Left lung (tissue), 10 donors: ENCODE results near the gene COL21A1. TPM values are rescaled to one million over a fixed set of nuclear protein-coding genes. Genes with fewer than 3 reads are reported as not detected.
A peak's percentile ranks its signal among the peaks of the same experiment; 100 is the strongest.

Source experiments
- ATAC-seq: fragments of 200-7000 bp; cut with Tn5 transposase; one replicate; pipeline ENCODE4 v1.9.1; 2020; ENCODE audit warnings: moderate library complexity
- DNase-seq, 4 donors: peaks; one replicate each; pipeline ENCODE4 v3.0.0-alpha.2; 2013 to 2020
- H3K27ac ChIP-seq, 2 donors: fragments of 200-600 bp; sonication (generic) in 1 of 2; one replicate each; pipeline versions ENCODE4 v1.5.0 to v1.8.0; 2020 to 2021
- H3K27me3 ChIP-seq, 2 donors: fragments of 200-600 bp; sonication (generic) in 1 of 2; one replicate each; pipeline versions ENCODE4 v1.5.0 to v1.8.0; 2020 to 2021
- H3K36me3 ChIP-seq, 2 donors: fragments of 200-600 bp; sonication (generic) in 1 of 2; one replicate each; pipeline versions ENCODE4 v1.5.0 to v1.8.0; 2020 to 2021
- H3K4me1 ChIP-seq, 2 donors: fragments of 200-600 bp; one replicate each; pipeline ENCODE4 v1.8.0; 2021
- H3K4me3 ChIP-seq, 2 donors: fragments of 200-600 bp; sonication (generic) in 1 of 2; one replicate each; pipeline versions ENCODE4 v1.5.0 to v1.8.0; 2020 to 2021; ENCODE audit warnings: mild to moderate bottlenecking in 1 of 2
- H3K9me3 ChIP-seq, 2 donors: fragments of 200-600 bp; sonication (generic) in 1 of 2; one replicate each; pipeline versions ENCODE4 v1.5.0 to v1.8.0; 2020 to 2021
- intact Hi-C, 2 donors: fragments of 100-400 bp; cut with DNase I; formaldehyde crosslinking; loops; one replicate each; pipeline versions ENCODE4 v1.11.2 to v1.14.2; 2022
- polyA plus RNA-seq, 6 donors: library from polyadenylated mRNA; unstranded; fragments of 120-200 nt; gene quantifications; one replicate each; pipeline ENCODE4 v1.2.1, GENCODE V29; 2013; ENCODE audit not compliant: insufficient read length in 6 of 6
- total RNA-seq, 2 donors: library from RNA; stranded (reverse); fragmentation: NEBNext Ultra II Directional; extraction: Animal tissue kit (Norgen Biotek cat#: 25700); gene quantifications; one replicate each; pipeline ENCODE4 v1.2.1, GENCODE V29; 2021
- TF ChIP-seq, protein P1 (sequence below), 2 donors: fragments of 200-600 bp; sonication (generic) in 1 of 2; IDR thresholded peaks; one replicate each; pipeline versions ENCODE4 v1.5.0 to v1.8.0; 2021; ENCODE audit warnings: antibody characterized with exemption in 2 of 2
- donor health status: DM: no; HTN: yes; CAD: no.
- donor health status: DM: no; HTN: no; CAD: no.

The COL21A1 gene
- total and polyA plus RNA-seq, 8 donors: 6.6 to 190 (median 151) TPM

- Histone ChIP-seq H3K36me3 (no peaks in the 10 kb centered on the region), H3K27me3 (no peaks in the 10 kb centered on the region), H3K4me1 (no peaks in the 10 kb centered on the region), H3K27ac (no peak overlapping the region), H3K9me3 (no peaks in the 10 kb centered on the region), H3K4me3 (no peak overlapping the region)
- DNase-seq (no peak), ATAC-seq (no peak)
- TF ChIP-seq, protein P1, sequence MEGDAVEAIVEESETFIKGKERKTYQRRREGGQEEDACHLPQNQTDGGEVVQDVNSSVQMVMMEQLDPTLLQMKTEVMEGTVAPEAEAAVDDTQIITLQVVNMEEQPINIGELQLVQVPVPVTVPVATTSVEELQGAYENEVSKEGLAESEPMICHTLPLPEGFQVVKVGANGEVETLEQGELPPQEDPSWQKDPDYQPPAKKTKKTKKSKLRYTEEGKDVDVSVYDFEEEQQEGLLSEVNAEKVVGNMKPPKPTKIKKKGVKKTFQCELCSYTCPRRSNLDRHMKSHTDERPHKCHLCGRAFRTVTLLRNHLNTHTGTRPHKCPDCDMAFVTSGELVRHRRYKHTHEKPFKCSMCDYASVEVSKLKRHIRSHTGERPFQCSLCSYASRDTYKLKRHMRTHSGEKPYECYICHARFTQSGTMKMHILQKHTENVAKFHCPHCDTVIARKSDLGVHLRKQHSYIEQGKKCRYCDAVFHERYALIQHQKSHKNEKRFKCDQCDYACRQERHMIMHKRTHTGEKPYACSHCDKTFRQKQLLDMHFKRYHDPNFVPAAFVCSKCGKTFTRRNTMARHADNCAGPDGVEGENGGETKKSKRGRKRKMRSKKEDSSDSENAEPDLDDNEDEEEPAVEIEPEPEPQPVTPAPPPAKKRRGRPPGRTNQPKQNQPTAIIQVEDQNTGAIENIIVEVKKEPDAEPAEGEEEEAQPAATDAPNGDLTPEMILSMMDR (IDR thresholded peaks at IDR 0.05): no peak
- intact Hi-C loops: no loop called here
Measured at GRCh38 chr6:56026455-56027180, 220.8 kb downstream of the COL21A1 start.

DNA sequence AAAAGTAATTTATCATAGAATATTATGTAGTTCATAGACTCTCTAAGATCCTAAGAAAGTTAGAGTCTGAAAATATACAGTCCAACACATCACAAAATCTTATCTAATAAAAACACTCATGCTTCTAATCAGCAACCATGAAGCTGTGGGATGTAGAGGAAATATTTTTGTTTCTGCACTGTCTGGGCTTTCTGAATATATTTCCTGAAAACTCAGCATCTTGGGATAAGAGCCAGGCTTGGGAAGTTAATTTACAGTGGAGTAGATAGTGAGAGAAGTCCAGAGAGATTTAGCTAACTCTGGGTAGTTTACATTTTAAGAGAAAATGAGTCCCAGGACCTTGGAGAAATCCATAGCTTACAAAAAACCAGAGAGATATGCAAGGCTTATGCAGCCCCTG lies 221.6 kb downstream of the COL21A1 start:
- Histone ChIP-seq H3K27ac (no peak overlapping the region), H3K4me1 (no peaks in the 10 kb centered on the region), H3K4me3 (no peak overlapping the region), H3K36me3 (no peaks in the 10 kb centered on the region), H3K9me3 (peaks cover 0 to under 1% of the 10 kb centered on the region in 2 donors), H3K27me3 (no peaks in the 10 kb centered on the region)
- ATAC-seq (no peak), DNase-seq (peak in 1 of 4 donors; percentile 28)
- TF ChIP-seq, protein P1 (IDR thresholded peaks at IDR 0.05): no peak
- intact Hi-C loops: no loop called here

DNA sequence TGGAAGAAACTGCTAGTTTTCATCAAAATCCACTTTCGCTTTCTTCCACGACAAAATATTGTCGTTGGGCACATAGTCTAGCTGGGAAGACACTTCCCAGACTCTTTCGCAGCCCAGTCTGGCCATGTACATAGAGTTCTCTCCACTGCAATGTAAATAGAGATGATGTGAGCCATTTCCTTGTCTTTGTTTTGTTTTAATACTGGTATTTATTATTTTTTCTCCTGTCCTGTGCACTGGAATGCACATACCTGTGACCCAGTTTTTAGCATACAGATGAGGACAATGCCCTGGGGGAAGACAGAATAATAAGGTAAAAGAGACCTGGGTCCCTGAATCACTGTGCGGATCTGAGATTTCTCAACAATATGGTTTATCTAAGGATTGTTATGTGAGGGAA lies 222.4 kb downstream of the COL21A1 start:
- TF ChIP-seq, protein P1 (IDR thresholded peaks at IDR 0.05): no peak
- no peaks in the 10 kb centered on the region for H3K36me3 ChIP-seq
- ATAC-seq (no peak), DNase-seq (no peak)
- no peaks in the 10 kb centered on the region for H3K27me3 ChIP-seq
- no peaks in the 10 kb centered on the region for H3K4me1 ChIP-seq
- H3K27ac ChIP-seq: no peak overlapping the region
- no peak overlapping the region for H3K4me3 ChIP-seq
- intact Hi-C loops: no loop called here
- H3K9me3 ChIP-seq: peaks cover 0 to 4% of the 10 kb centered on the region in 2 donors

- Histone ChIP-seq H3K27me3 (no peaks in the 10 kb centered on the region), H3K4me1 (no peaks in the 10 kb centered on the region), H3K9me3 (peaks cover 0 to 4% of the 10 kb centered on the region in 2 donors), H3K4me3 (no peak overlapping the region), H3K36me3 (no peaks in the 10 kb centered on the region), H3K27ac (no peak overlapping the region)
- TF ChIP-seq, protein P1 (IDR thresholded peaks at IDR 0.05): no peak
- intact Hi-C loops: no loop called here
- DNase-seq: no peak
- ATAC-seq: no peak
Measured at GRCh38 chr6:56023829-56024228, 223.6 kb downstream of the COL21A1 start.

GRCh38 chr6:56022678-56023077 lies 224.7 kb downstream of the COL21A1 start:
- intact Hi-C loops: no loop called here
- Histone ChIP-seq H3K36me3 (no peaks in the 10 kb centered on the region), H3K9me3 (peaks cover 0 to 4% of the 10 kb centered on the region in 2 donors), H3K27me3 (no peaks in the 10 kb centered on the region), H3K4me1 (no peaks in the 10 kb centered on the region), H3K27ac (no peak overlapping the region), H3K4me3 (no peak overlapping the region)
- no peak for DNase-seq
- no peak for ATAC-seq
- TF ChIP-seq, protein P1 (IDR thresholded peaks at IDR 0.05): no peak
